Smooth muscle cell (in vitro differentiated cells): ENCODE results near the gene PTX4. TPM values are rescaled to one million over a fixed set of nuclear protein-coding genes. Genes with fewer than 3 reads are reported as not detected.

Experiments used
- DNase-seq: peaks from one replicate; lab custom pipeline; 2025; ENCODE audit not compliant: unreplicated experiment; lab: John Stamatoyannopoulos, UW
- H2AFZ ChIP-seq: fragments of 200-600 bp; sonication (generic); 2 replicates; pipeline ENCODE4 v1.6.0; 2016; ENCODE audit warnings: antibody characterized with exemption, low read depth, mild to moderate bottlenecking
- H3F3A ChIP-seq: fragments of 200-600 bp; sonication (generic); 2 replicates; pipeline ENCODE4 v1.6.0; 2017; ENCODE audit warnings: antibody characterized with exemption, low read depth
- H3K27ac ChIP-seq: fragments of 200-600 bp; sonication (generic); 2 replicates; pipeline ENCODE4 v1.5.1; 2016; ENCODE audit warnings: low read depth, mild to moderate bottlenecking
- H3K27me3 ChIP-seq: fragments of 200-600 bp; sonication (generic); 2 replicates; pipeline ENCODE4 v1.6.1; 2016; ENCODE audit warnings: low read depth, mild to moderate bottlenecking
- H3K36me3 ChIP-seq: fragments of 200-600 bp; sonication (generic); 2 replicates; pipeline ENCODE4 v1.5.1; 2016; ENCODE audit warnings: low read depth
- H3K4me1 ChIP-seq: fragments of 200-600 bp; sonication (generic); 2 replicates; pipeline ENCODE4 v1.5.1; 2016; ENCODE audit warnings: low read depth
- H3K4me2 ChIP-seq: fragments of 200-600 bp; sonication (generic); 2 replicates; pipeline ENCODE4 v1.6.0; 2016; ENCODE audit warnings: mild to moderate bottlenecking
- H3K4me3 ChIP-seq: fragments of 200-600 bp; sonication (generic); 2 replicates; pipeline ENCODE4 v1.5.1; 2016; ENCODE audit warnings: mild to moderate bottlenecking
- H3K79me2 ChIP-seq: fragments of 200-600 bp; sonication (generic); 2 replicates; pipeline ENCODE4 v1.6.0; 2016; ENCODE audit warnings: low read depth, mild to moderate bottlenecking
- H3K9ac ChIP-seq: fragments of 200-600 bp; sonication (generic); 2 replicates; pipeline ENCODE4 v1.6.0; 2016; ENCODE audit warnings: low read depth
- H3K9me3 ChIP-seq: fragments of 200-600 bp; sonication (generic); replicated peaks from 2 replicates; pipeline ENCODE4 v1.5.1; 2016; ENCODE audit warnings: low read depth
- H4K20me1 ChIP-seq: fragments of 200-600 bp; sonication (generic); 2 replicates; pipeline ENCODE4 v1.6.0; 2016; ENCODE audit warnings: low read depth
- WGBS: methylation state at CpG from one replicate; pipeline ENCODE4 v1.1.7; 2016; ENCODE audit warnings: low lambda C conversion rate; 5-methylcytosine and 5-hydroxymethylcytosine counted together
- polyA plus RNA-seq: library from polyadenylated mRNA; unstranded; fragments of >200 nt; fragmentation: Nextera tagmentation; extraction: Ambion mirVana; gene quantifications from 2 replicates; pipeline ENCODE4 v1.2.1, GENCODE V29; 2016
- total RNA-seq: library from RNA; depleted of rRNA; stranded (reverse); fragments of >200 nt; gene quantifications from 2 replicates; pipeline ENCODE4 v1.2.3, GENCODE V29; 2014
- TF ChIP-seq, protein P1 (sequence below): fragments of 200-600 bp; sonication (generic); IDR thresholded peaks from 2 replicates; pipeline ENCODE4 v1.5.1; 2017; ENCODE audit warnings: borderline replicate concordance, mild to moderate bottlenecking, antibody characterized with exemption; ENCODE audit not compliant: insufficient read depth, poor library complexity, severe bottlenecking

PTX4 gene
- total and polyA plus RNA-seq, 2 experiments from 2014 or later: not detected

DNA sequence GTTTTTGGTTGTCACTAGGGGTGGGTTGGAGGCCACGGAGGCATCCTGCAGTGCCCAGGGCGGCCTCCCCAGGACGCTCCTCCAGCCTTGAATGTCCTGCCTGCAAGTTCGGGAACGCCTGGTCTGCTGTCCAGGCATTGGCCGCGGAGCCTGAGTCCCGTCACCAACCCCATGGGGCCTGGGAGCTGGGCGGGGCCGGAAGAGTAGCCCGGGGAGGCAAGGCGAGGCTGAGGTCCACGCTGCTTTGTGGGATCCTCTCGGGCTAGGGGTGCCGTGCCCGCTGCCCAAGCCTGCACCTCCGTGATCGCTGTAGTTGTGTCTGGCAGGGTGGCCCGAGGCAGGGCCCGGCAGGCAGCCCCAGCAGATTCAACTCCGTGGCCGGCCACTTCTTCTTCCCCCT is 17.2 kb upstream of the PTX4 start:
- H3K27me3 ChIP-seq: no peaks in the 10 kb centered on the region
- WGBS: 95% methylated on average over 22 of the region's 22 CpGs
- H3K27ac ChIP-seq: no peak overlapping the region
- TF ChIP-seq, protein P1, sequence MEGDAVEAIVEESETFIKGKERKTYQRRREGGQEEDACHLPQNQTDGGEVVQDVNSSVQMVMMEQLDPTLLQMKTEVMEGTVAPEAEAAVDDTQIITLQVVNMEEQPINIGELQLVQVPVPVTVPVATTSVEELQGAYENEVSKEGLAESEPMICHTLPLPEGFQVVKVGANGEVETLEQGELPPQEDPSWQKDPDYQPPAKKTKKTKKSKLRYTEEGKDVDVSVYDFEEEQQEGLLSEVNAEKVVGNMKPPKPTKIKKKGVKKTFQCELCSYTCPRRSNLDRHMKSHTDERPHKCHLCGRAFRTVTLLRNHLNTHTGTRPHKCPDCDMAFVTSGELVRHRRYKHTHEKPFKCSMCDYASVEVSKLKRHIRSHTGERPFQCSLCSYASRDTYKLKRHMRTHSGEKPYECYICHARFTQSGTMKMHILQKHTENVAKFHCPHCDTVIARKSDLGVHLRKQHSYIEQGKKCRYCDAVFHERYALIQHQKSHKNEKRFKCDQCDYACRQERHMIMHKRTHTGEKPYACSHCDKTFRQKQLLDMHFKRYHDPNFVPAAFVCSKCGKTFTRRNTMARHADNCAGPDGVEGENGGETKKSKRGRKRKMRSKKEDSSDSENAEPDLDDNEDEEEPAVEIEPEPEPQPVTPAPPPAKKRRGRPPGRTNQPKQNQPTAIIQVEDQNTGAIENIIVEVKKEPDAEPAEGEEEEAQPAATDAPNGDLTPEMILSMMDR: no peak
- H3K79me2 ChIP-seq: no peaks in the 10 kb centered on the region
- no peaks in the 10 kb centered on the region for H4K20me1 ChIP-seq
- DNase-seq: no peak
- H2AFZ ChIP-seq: no peak overlapping the region
- no peaks in the 10 kb centered on the region for H3K4me1 ChIP-seq
- H3K4me2 ChIP-seq: no peak overlapping the region
- H3K9ac ChIP-seq: no peak overlapping the region
- no peaks in the 10 kb centered on the region for H3F3A ChIP-seq
- H3K9me3 ChIP-seq: no peaks in the 10 kb centered on the region
- no peaks in the 10 kb centered on the region for H3K36me3 ChIP-seq
- no peak overlapping the region for H3K4me3 ChIP-seq

DNA sequence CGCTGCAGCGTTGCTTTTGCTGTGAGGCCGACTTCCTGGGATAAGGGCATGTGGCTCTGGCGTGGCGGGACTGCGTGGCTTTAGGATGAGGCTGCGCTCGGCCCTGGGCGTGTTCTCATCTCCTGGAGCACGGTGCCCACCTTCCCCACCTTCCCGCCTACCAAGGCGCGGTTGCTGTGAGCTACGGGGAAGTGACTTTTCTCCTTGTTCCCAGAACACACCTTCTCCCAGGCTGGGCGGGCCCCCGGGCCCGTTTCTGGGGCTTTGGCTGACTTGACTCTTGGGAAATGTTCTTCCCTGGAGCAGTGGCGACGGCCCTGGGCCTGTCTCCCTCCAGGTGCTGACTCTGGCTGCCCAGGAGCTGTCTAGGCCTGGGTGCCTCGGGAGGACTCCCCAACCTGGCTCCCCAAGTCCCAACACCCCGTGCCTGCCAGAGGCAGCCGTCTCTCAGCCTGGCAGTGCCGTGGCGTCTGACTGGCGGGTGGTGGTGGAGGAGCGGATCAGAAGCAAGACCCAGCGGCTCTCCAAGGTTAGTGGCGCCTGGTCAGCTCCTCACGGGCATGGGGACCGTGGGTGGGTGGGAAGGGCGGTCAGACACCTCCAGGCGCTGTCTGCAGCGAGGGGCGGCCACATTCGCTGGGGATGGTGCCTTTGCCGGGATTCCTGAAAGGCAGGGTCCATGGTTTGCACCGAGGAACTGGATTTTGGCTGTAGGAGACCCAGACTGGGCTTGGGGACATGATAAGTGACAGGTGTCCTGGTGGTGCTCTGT is 16.5 kb upstream of the PTX4 start:
- DNase-seq: no peak
- Histone ChIP-seq H3K4me2 (no peak overlapping the region), H3K9me3 (no peaks in the 10 kb centered on the region), H3K4me1 (no peaks in the 10 kb centered on the region), H3F3A (no peaks in the 10 kb centered on the region), H2AFZ (no peak overlapping the region), H3K27me3 (no peaks in the 10 kb centered on the region), H3K79me2 (no peaks in the 10 kb centered on the region), H3K4me3 (no peak overlapping the region), H4K20me1 (no peaks in the 10 kb centered on the region), H3K27ac (no peak overlapping the region), H3K36me3 (no peaks in the 10 kb centered on the region), H3K9ac (no peak overlapping the region)
- TF ChIP-seq, protein P1: no peak
- 96% methylated on average over 37 of the region's 37 CpGs for WGBS

DNA sequence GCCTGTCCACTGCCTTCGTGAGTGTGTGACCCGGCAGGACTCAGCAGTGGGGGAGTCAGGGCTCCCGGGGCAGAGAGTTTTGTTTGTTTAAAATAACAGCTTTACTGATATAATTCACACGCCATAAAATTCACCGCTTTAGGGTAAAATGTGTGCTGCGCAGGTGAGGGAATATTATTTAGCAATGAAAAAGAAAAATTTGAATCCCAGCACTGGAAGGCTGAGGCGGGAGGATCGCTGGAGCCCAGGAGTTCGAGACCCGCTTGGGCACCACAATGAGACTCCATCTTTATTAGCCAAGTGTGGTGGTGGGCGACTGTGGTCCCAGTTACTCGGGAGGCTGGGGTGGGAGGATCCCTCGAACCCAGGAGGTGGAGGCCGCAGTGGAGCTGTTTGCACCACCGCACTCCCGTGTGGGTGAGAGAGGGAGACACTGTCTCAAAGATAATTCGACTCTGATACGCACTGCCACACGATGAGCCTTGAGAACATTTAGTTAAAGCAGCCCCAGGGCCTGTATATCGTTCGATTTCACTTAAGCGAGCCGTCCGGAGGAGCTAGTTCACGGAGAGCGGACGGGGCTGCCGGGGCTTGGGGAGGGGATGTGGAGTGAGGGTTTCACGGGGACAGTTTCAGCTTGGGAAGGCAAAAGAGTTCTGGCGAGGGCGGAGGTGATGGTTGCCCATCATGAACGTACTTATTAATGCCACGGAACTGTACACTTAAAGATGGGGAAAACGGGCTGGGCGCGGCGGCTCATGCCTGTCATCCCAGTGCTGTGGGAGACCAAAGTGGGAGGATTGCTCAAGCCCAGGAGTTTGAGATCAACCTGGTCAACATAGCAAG is 14.6 kb upstream of the PTX4 start:
- Histone ChIP-seq H3K79me2 (no peaks in the 10 kb centered on the region), H3K4me1 (no peaks in the 10 kb centered on the region), H3K9me3 (no peaks in the 10 kb centered on the region), H3K27me3 (no peaks in the 10 kb centered on the region), H3K36me3 (no peaks in the 10 kb centered on the region), H3K4me3 (no peak overlapping the region), H4K20me1 (no peaks in the 10 kb centered on the region), H3F3A (no peaks in the 10 kb centered on the region), H3K9ac (no peak overlapping the region), H3K27ac (no peak overlapping the region), H2AFZ (no peak overlapping the region), H3K4me2 (no peak overlapping the region)
- TF ChIP-seq, protein P1: no peak
- DNase-seq: no peak
- WGBS: 98% methylated on average over 37 of the region's 37 CpGs
